ENCODE measurements around the gene ARHGAP18. TPM values are rescaled to one million over a fixed set of nuclear protein-coding genes. Genes with fewer than 3 reads are reported as not detected.

The ARHGAP18 gene
- total and polyA plus RNA-seq, 2 of the 13 experiments (the other 11 are each of a cell fraction or from before 2014, with no cell fraction given) = 58.2 to 115 TPM

- TF ChIP-seq ZNF704 (CRISPR knock-in tag; IDR thresholded peaks at IDR 0.05; ENCODE audit: borderline replicate concordance) (no peak; the same call in 1 of the 2 replicates), ZNF850 (CRISPR knock-in tag; conservative IDR thresholded peaks at IDR 0.05) (no peak), GZF1 (CRISPR knock-in tag; IDR thresholded peaks at IDR 0.05) (no peak), ZNF557 (CRISPR knock-in tag; IDR thresholded peaks at IDR 0.05) (0 out of 2 replicates have a peak, but pooled peaks have one; percentile 57), ISX (CRISPR knock-in tag; conservative IDR thresholded peaks at IDR 0.05) (no peak), ZFP36L1 (CRISPR knock-in tag; IDR thresholded peaks at IDR 0.05) (no peak), SRSF4 (IDR thresholded peaks at IDR 0.05; ENCODE audit: low read depth, low read length, poor library complexity, severe bottlenecking) (no peak), ZNF660 (CRISPR knock-in tag; IDR thresholded peaks at IDR 0.05; ENCODE audit: borderline replicate concordance, low read depth) (no peak), ELF3 (CRISPR knock-in tag; IDR thresholded peaks at IDR 0.05) (no peak), ZNF136 (CRISPR knock-in tag; IDR thresholded peaks at IDR 0.05; ENCODE audit: low read depth) (no peak), HES4 (CRISPR knock-in tag; IDR thresholded peaks at IDR 0.05; ENCODE audit: borderline replicate concordance) (no peak), ZNF629 (CRISPR knock-in tag; conservative IDR thresholded peaks at IDR 0.05) (no peak), ZNF749 (CRISPR knock-in tag; IDR thresholded peaks at IDR 0.05; ENCODE audit: borderline replicate concordance) (no peak), ZSCAN31 (CRISPR knock-in tag; IDR thresholded peaks at IDR 0.05; ENCODE audit: low read depth) (no peak), NR2F1 (CRISPR knock-in tag; IDR thresholded peaks at IDR 0.05) (no peak), NAIF1 (CRISPR knock-in tag; IDR thresholded peaks at IDR 0.05; ENCODE audit: borderline replicate concordance) (no peak), SRSF9 (IDR thresholded peaks at IDR 0.05; ENCODE audit: borderline replicate concordance, insufficient read depth, low read depth, low read length, poor library complexity, severe bottlenecking) (no peak)
- TF ChIP-seq, protein P1, sequence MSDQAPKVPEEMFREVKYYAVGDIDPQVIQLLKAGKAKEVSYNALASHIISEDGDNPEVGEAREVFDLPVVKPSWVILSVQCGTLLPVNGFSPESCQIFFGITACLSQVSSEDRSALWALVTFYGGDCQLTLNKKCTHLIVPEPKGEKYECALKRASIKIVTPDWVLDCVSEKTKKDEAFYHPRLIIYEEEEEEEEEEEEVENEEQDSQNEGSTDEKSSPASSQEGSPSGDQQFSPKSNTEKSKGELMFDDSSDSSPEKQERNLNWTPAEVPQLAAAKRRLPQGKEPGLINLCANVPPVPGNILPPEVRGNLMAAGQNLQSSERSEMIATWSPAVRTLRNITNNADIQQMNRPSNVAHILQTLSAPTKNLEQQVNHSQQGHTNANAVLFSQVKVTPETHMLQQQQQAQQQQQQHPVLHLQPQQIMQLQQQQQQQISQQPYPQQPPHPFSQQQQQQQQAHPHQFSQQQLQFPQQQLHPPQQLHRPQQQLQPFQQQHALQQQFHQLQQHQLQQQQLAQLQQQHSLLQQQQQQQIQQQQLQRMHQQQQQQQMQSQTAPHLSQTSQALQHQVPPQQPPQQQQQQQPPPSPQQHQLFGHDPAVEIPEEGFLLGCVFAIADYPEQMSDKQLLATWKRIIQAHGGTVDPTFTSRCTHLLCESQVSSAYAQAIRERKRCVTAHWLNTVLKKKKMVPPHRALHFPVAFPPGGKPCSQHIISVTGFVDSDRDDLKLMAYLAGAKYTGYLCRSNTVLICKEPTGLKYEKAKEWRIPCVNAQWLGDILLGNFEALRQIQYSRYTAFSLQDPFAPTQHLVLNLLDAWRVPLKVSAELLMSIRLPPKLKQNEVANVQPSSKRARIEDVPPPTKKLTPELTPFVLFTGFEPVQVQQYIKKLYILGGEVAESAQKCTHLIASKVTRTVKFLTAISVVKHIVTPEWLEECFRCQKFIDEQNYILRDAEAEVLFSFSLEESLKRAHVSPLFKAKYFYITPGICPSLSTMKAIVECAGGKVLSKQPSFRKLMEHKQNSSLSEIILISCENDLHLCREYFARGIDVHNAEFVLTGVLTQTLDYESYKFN (CRISPR knock-in tag; conservative IDR thresholded peaks at IDR 0.05) = 0 out of 2 replicates have a peak, but pooled peaks have one; percentile 17
Measured at GRCh38 chr6:129661536-129662405, 48.2 kb downstream of the ARHGAP18 start (continued).
